Body of pancreas (tissue), 4 donors: ENCODE results near the gene STPG4.

Experiments used
- CTCF ChIP-seq, 7 experiments: fragments of 450-650 bp in 4 of 7; fragments of 200-600 bp in 3 of 7; sonication (generic) in 3 of 7; IDR thresholded peaks; one replicate each; pipeline ENCODE4 v1.5.1; 2016 to 2019; ENCODE audit warnings: antibody characterized with exemption in 7 of 7
- POLR2A ChIP-seq, 3 donors: fragments of 450-650 bp; IDR thresholded peaks; one replicate each; pipeline ENCODE4 v1.6.1; 2016; ENCODE audit warnings: antibody characterized with exemption in 3 of 3, mild to moderate bottlenecking in 2 of 3

DNA sequence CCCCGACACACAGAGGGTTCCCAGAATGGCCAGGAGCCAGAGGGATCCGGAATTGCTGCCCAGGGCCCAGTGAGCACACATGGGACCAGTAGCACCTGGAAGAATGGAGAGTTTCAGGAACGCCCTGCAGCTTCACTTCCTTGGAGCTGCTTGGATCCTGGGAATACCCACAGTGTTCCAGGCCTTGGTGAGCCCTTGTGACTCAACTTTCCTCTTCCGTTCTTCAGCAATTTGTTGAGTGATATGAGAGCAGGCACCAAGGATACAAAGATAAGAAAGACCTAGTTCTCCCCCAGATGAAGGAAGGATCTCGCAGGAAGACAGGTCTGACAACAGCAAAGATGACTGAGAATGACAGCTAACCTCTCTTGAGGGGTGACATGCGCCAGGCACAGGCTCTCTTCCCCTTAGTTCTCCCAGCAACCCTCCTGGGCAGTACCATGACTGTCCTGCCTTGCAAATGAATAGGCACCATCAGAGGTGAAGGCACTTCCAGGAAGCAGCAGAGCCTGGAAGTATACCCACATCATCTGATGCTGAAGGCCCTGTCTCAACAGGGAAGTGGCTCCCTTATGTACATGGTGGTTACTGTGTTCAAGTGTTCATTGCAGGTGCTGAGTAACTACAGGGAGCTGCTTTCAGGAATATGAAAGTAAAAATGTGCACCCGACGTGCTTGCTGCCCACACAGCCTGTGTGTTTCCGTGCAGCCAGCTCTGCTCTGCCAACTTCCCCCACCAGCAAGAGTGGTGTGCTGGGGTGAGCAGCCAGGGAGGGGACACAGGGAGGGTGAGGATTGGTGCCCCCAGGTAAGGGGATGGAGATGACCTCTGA lies 116.2 kb downstream of the STPG4 start:
- no peak for TF ChIP-seq CTCF (IDR thresholded peaks at IDR 0.05)
- no peak for TF ChIP-seq POLR2A (IDR thresholded peaks at IDR 0.05)
